Islet of Langerhans (tissue), 1 donor: ENCODE results near the gene NFIB.
A peak's percentile ranks its signal among the peaks of the same experiment; 100 is the strongest.

Experiments used
- FAIRE-seq: peaks from one replicate; lab custom pipeline; 2011; peaks lifted over from hg19 to GRCh38; lab: Jason Lieb, UNC

NFIB gene

DNA sequence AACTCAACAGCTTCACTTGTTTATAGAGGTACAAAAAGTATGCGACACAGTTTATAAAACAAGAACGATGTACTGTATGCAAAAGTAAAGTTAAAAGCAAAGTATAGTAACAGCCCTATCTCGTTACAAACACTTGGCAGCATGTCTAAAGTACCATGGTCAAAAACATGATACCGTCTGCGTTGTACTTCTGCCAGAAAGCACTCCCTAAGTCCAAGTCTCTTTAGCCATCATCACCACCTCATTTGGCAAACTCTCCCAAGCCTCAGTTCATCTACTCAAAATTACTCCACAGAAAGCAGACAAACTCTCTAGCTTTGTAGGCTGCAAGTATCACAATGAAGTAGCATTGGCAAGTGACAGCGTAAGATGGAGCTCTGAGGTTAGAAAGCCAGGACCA is 73.4 kb downstream of the NFIB start:
- no peak for FAIRE-seq

DNA sequence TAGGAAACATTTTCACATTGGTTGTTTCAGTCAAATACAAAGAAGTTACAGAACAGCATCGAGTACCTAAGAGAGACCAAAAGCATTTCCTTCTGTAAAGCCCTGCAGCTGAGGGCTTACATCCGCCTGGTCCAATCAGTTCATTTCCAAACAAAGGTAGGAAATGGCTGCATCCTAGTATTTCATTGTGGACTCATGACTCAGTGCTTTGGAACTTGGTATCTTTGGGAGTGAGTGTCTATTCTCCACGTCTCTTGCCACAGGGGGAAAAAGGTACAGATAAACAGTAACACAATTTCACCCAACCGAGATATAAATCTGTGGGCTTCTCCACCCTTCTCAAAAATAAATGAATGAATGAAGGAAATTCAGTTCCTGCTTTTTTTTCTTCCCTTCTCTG is 75.4 kb downstream of the NFIB start:
- no peak for FAIRE-seq

DNA sequence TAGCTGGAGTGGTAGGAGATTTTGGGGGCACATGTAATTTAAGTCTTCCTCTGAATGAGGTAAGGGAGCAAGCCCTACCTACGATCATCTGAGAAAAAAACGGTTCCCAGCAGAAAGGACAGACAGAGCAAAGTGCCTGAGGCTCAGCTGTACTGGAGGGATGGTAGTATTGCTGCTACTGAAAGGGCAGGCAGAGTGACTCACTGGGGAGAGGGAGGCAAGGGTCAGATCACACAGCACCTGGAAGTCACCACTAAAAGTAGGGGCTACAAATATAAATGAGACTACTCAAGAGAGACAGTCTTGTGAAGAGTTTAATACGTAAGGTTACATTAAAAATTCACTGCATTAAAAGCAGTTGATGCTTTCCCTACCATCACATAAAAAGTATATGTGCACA is 75.9 kb downstream of the NFIB start:
- no peak for FAIRE-seq

DNA sequence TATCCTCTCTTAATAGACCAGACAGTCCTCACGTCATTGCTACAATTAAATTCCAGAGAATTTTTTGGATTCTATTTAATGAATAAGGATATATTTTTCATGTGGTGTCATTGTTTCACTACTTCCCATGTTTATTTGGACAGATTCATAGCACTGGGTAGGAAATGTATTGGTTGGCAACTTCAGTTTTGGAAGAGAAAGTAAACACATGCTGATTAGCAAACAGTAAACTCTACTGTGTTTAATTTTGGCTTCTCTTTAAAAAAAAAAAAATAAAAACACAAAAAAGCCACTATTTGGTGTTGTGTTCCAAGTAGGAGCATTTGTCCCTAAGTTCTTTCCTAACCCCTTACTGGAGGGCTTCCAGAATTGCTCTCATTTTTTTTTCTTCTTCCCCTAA is 77.3 kb downstream of the NFIB start:
- FAIRE-seq = no peak

DNA sequence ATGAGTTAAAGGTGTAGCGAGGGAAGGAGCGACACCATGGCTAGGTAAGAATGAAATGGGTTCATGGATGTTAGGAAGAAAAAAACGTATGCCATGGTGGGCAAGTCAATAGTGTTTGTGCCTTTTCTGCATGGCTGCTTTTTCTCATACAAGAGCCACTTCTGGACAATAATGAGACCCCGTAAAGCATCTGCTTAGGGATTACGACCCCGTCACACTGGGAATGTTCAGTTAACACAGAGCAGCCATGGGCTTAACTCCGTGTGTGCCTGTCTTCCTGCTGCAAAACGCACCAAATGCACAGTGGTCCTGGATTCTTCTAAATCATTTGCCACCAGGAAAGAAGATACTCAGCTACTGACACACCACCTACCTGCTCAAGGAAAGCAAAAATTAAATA is 81.8 kb downstream of the NFIB start:
- no peak for FAIRE-seq

DNA sequence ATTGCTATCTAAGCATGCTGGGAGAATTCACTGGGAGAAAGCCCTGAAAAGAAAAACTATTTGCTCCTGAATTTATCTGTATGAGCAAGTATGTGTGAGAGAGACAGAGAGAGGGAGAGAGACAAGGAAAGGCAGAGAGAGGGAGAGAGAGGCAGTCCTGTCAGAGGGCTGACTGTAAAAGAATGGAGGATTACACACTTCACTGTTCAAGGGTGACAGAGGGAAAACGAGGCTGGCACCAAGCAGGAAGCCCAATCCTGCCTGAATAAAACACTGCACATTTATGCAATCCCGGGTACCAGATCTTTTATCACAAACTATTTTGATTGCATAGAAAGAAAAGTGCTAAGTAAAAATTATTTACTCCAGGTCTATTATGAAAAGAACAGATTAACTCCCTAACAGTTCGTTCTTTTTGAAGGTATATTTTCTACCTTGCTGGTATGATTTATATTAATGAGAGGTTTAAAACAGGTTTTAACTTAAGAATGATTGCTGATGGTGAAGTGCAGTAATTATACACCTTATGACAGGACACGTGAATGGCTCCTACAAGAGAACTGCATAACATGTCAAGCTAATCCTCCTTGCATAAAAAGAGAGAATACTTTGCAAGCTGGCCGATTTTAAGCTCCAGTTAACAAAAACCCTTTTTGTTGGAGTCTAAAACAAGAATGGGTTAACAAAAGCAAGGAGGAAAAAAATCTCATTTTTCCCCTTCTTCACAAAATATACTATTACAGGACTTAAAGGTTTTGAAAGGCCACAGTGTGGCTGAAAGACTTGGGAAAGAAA is 82.5 kb downstream of the NFIB start:
- FAIRE-seq = no peak

DNA sequence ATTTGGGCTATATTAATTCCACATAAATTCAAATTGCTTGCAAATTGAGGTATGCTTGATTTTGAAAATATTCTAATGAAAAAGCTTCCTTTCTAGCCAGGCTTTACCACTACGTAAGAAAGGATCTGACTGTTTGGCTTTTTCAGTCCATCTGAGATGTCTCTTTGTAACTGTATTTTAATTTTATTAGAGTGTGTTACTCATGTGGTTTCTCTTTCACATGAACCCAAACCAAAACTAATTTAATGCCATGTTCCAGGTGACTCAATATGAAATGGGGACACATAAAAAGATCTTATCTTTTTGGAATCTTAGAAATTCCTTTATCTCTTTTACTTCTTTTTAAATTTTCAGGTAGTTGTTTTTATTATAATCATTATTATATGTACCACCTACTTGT is 85.3 kb downstream of the NFIB start:
- FAIRE-seq = no peak

DNA sequence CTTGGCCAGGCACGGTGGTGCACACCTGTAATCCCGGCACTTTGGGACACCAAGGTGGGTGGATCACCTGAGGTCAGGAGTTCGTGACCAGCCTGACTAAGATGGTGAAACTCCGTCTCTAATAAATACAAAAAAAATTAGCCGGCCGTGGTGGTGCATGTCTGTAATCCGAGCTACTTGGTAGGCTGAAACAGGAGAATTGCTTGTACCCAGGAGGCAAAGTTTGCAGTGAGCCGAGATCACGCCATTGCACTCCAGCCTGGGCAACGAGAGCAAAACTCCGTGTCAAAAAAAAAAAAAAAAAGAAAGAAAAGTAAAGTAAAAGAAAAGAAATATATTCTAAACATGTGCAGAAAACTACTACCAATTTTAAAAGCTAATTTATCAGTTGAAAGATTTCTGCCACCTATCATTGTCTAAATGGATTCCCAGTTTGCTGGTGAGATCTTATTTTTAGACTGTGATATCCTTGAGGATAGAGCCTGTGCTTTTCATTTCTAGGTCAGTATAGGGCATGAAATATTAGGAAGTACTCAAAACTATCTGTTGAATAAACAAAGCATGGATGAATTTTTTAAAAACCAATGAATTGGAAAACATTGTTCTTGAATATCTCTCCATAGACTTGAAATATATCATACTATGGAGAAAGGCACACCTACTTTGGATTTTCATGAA is 86.9 kb downstream of the NFIB start:
- FAIRE-seq = no peak

DNA sequence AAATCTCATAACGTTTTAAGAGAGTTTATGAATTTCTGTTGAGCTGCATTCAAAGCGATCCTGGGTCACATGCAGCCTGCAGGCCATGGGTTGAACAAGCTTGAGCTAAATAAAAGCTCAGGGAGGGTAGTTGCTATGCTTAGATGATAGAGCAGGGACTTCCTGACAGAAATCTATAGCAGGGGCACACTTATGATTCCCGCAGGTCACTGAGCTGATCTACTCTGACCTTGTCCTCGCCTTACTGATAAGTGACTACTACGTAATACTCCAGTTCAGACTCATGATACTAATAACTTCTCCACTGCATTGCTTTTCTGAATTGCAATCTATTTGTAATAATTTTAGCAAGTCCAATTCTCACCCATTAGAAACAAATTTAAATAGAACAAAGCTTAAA is 90.9 kb downstream of the NFIB start:
- no peak for FAIRE-seq

DNA sequence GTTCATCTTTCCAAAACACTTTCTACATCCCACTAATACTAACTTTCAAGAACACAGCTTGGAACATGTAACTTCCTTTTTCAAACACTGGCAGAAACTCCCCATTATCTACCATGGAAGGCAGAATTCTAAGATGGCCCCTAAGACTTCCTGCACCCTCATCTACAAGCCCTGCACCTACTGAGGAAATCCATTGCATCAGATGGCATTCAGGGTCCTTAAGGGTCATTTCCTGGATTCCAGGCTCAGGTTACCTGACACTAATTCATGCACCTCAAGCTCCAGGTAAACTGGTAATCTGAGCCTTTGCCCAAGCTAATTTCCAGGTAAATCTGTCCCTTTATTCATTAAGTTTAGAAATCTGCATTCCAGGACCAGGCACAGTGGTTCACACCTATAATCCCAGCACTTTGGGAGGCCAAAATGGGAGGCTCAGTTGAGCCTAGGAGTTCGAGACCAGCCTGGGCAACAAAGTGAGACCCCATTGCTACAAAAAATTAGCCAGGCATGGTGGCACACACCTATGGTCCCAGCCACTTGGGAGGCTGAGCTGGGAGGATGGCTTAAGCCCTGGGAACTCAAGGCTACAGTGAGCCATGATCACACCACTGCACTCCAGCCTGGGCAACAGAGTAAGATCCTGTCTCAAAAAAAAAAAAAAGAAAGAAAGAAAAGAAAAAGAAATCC is 91.6 kb downstream of the NFIB start:
- no peak for FAIRE-seq

DNA sequence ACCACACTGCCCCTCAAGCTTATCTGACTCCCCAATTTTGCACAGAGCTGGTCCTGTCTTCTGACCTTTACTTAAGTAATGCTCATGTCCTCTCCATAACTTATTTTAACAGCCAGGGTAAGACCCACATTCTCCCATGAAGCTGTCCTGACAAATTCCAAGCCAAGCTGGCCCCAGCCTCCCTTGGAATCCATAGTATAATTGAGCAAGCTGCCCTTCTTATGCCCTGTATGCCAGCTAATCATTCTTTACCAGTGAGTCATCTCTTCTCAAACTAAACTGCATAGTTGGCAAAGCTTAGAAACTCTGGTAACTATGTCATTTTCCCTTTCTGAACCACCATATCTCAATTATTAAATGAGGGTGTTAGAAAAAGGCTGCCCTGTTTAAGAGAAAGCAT is 92.4 kb downstream of the NFIB start:
- no peak for FAIRE-seq

DNA sequence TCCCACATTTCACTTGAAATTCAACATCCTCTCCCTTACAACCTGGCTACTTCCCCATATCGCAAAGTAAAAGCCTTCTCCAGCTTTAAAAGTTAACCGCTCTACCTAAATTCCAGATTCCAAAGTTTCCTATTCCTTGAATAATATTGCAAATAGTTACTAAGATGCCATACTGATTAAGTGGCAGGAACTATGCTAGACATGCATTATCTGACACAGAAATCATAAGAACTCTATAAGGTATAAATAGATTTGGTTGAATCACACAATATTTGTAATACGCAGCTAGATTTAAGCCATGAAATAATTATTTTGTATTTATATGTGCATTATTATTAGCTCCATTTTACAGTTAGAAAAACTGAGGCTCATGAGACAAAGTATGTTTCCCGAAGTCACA is 92.8 kb downstream of the NFIB start:
- no peak for FAIRE-seq

DNA sequence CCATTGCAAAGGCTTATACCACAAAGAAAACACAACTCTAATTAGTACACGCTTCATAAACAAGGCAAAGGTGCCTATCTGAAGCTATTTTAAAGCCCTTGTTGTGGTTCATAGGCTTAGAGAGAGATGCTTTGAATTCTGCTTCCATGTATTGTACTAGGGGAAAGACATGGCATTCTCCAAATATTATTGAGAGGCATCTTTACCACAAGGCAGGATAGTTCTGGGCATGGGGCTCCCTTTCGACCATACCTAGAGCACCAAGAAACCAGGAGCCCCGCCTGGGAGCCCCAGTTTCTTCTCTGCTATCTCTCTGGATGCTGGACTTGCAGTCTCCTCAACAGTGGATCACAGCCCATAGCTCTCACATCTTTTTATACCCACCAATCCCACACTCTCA is 93.7 kb downstream of the NFIB start:
- no peak for FAIRE-seq

DNA sequence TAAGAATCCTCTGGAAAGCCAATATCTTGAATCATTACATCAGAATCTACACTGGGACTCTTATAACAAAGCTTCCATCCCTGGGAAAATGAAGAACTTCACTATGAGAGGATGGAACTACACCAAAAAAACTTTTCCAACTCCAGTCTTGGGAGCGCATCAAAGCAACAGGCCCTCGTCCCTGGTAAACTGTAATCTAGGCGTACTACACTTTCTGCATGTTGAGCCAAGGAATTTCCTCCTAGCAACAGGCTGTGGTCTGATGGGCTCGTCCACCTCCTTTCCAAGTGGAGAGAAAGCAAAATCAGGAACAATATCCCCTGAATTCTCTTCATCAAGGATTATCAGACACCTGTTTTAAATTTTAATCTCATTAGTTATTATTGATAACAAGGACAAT is 94.1 kb downstream of the NFIB start:
- no peak for FAIRE-seq

DNA sequence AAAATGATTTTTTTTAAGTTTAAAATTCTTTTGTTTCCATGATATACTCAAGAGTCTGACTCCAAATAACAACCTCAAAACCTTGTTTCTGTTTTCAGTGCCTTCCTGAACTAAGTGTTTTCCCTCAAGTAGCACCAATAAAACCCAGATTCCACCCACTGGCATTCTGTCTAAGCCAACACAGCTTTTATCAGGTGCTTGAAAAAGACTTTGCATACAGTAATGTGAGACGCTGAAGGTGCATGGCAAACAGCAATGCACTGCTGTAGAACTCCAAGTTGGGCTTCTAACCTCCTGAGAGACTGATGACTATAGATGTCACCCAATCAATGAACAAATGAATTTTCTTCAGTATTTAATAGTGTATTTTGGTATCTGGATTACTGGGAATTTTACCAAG is 95.7 kb downstream of the NFIB start:
- no peak for FAIRE-seq

DNA sequence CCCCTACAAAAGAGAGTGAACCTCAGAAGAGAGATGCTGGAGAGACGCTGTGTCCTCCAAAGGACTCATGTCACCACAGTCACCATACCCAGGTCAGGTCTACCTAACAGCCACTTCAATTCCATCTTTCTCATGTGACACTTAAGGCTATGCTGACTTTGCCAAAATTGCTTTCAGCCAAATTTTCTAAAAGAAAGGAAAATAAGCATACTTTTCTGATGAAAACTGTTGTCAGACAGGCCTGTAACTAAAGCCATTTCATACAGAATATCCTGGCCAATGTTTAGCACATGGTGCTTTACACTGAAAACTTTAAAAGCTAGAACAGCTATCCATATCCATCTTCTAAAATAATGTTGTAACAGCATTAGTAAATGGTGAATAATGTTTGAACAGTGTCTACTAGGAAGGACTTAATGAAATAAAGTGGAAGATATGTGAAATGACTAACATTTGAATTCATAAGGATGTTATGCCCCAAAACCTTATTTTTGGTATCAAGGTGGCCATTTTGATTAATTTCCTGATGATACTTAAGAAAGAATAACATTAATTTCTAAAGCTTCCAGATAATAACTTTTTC is 97.2 kb downstream of the NFIB start:
- no peak for FAIRE-seq

DNA sequence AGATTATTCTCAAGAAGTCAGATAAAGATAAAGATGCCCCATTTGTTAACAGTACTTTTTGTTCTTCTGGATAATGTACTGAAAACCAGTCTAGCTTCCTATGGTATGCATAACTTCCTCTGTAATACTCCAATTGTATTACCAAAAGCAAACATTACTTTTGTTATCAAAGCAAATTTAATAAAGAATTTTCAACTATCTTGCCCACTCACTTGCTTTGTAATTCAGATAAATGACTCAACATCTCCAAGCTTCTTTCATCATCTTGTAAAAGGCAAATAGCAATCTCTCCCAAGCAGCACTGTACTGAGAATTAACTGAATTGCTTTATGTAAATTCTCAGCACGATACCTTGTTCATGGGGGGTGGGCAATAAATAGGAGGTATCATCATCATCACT is 98.3 kb downstream of the NFIB start:
- FAIRE-seq = no peak

DNA sequence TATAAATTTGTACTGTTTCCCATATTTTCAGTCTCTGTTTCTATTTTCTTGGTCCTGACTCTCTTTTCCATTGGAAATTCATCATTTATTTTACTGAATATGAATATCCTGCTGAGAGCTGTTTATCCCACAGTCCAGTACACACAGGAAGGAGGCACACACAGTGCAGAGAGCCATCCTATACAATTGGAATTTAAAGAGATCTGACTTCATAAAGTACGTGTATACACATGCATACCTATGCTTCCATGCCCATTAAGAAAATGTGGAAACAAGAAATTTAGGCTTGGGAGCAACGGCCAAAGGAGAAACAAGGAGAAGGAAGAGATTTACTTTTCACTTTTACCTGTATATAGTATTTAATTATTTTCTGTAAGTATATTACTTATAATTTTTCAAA is 99.2 kb downstream of the NFIB start:
- FAIRE-seq = no peak

DNA sequence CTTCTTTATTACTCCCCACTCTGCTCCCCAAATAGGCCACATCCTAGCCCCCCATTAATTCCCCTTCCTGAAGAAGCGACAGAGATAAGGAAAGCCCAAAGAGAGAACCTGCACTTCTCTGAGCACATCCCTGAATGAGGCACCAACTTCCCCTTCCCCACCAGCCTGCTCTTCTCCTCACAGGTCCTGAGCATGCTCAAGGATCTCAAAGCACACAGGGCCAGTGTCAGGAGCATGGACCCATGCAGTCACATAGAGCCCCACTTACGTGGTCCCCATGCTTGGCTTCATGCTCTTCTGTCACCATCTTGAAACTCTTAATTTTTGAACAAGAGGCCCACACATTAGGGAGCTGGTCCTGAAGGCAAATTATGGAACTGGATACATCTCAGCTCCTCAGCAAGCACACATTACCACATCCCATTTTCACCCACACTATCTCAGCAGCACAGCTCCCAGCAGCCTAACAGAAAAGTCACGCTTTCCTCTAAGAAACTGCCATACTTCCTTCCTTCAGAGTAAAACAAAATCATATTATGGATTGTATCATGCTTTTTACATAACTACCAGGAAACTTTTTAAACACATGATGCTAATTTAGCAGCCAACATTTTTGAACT is 99.8 kb downstream of the NFIB start:
- no peak for FAIRE-seq

DNA sequence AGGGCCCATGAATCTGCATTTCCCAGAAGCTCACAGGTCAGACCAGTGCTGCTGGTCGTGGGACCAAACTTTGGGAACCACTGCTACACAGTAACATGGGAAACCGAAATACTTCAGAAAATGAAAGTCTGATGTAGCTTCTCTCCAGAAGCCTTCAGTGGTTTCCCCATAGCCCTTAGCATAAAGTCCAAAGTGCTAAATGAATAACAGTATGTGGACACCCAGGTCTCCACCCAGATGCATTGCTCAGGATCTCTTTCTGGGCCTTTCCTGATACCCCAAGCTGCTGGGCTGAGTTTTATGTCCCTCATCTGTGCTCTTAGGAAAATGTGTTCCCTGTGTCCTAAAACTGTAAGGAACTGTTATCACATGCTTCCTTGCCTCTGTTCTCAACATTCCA is 100.4 kb downstream of the NFIB start:
- FAIRE-seq = no peak

DNA sequence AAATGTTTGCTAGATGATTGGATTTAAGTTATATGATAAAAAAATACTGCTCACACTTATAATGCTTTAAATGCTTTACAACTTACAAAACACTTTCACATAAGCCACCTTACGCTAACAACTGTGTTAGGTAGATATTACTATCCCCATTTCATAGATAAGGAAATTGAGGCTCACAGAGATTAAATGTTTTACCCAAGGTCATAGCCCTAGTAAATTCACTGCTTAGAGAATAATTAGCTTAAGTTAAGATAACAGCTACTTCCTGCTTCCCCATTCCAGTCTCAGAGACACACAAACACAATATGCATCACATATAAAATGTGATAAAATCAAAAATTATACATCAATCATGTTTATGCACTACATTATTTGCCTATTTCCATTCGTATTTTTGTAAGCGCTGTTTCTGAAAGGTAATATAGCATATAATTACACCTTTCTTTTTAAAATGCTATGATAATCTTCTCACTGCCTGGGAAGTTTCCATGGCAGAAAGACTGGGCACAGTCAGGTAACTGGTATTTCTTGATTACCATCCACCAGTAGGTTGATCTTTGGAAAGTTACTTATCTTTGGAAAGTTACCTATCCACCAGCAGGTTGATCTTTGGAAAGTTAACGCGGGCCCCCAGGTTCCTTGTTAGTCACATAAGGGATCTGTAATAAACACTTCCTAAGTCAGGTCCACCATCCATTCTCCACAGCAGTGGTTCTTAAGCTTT is 101.1 kb downstream of the NFIB start:
- FAIRE-seq = no peak

DNA sequence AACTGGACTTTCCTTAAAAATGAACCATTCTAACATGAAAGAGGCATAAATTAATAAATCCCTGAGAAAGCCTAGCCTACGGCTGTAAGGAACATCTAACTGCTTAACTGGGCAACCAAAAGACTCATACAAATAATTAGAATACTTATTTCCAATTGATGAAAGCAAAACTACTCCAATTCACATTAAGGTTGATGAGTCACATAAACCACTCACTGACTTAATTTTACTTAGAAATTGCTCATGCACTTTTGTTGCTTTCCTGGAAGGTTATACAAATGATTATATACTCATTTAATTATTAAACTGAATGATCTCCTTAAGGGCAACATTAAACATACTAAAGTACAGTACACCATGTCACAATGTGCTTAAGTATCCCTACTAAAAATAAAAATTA is 101.9 kb downstream of the NFIB start:
- peak; percentile 41 for FAIRE-seq
